ENCODE results near the gene VSTM4. TPM values are rescaled to one million over a fixed set of nuclear protein-coding genes. Genes with fewer than 3 reads are reported as not detected.

VSTM4 gene
- polyA plus RNA-seq, 4 donors, result 13.2 to 28.6 (median 14.5) TPM

DNA sequence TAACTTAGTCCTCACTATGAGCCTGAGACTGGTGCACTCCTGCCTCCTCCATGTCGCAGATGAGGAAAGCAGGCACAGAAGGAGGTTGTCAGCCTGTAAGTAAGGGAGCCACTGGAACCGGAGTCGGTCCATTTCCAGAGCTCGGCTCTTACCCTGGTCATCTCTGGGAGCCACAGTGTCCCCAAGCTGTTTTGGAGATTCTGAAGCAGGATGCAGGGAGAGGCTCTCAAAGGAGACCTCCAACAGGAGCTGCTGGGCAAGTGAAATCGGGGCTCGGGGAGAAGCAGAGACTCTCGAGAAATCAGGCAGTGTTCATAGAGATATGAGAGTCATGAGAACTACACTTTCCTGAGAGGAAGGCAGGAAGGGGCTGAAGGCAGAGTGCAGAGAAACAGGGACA lies 39.0 kb downstream of the VSTM4 start:
- no peak for DNase-seq (ENCODE audit: low read depth in 4 of 4, low spot score in 3 of 4)

DNA sequence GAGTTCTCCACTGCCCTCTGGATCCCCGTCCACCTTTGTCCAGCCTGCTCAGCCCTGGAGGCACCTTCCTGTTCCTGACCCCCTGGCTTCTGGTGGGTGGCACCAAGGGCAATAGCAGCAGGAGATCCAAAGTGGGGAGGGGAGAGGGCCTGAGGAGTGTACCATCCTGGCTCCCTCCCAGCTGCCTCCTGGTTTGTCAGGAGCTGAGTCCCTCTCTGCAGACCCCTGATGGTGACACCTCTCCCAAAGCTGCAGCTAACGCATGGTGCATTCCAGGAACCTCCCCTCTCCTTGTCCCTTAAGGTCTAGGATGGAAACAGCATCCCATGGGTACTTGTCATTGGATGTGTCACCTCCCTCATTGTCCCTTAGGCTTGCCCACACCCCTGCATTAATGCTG lies 39.6 kb downstream of the VSTM4 start:
- DNase-seq (ENCODE audit: low read depth in 4 of 4, low spot score in 3 of 4), result no peak

DNA sequence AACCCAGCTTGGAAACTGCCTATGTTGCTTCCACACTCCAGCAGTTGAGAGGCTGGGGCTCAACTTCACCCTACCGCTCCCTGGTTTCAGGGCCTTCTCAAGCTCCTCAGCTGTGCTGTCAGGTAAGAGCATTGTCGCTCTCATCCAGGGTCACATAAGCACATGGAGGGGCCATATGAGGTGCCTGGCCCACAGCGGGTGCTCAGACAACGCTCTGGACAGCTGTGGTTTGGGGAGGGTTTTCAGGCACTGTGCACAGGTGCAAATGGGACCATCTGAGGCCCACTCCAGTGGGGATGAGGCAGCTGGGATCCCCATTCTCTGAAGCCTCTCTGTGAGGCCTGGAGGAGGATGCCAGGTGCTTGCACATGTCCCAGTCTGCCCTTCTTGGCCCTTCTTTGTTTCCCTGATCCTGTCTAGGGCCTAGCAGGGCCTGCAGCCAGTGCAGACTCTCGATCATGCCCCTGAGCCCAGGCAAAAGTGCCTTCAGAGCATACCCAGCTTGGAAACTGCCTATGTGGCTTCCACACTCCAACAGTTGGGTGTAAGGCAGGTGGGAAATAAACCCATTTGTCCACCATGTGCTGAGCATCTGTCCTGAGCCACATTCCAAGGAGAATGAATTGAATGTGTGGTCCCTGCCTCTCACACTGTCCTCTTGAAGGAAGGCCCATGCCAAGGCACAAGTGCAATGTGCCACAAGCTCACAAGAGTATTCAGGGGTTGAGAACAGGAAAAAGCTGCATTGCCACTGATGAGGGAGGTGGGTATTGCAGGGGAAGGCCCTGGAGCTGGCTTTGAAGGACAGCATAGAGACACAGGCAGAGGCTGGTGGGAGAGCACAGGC lies 40.3 kb downstream of the VSTM4 start:
- DNase-seq (ENCODE audit: low read depth in 4 of 4, low spot score in 3 of 4), result no peak

DNA sequence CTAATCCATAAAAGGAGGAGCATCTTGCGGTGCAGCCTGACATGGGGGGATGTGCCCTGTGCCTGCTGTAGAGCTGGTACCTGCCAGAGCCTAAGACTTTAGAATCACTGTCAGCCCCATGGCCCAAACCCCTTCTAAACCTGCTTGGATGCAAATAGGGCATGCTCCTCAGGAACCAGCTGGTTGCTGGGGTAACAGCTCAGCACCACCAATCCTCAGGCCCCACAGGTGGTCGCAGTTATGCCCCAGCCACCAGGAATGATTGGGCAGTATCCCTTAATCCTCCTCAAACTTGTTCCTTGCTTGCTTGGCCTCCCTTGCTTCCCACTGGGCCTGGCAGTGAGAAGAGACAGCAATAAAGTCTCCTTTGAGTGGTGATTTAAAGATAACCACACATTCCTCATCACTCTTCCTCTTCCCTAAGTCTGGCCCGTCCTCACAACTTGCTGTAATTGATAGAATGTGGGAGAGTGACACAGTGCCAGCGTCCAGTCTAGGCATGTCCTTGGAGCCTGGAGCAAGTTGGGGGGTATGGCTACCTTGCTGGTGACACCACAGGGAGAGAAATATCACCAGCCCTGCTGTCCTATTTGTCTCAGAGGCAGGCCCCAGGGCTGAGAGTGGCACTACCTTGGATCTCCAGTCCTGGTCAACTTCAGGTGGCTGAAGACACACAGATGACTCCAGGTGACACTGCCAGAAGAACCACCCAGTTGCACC lies 43.0 kb downstream of the VSTM4 start:
- DNase-seq (ENCODE audit: low read depth in 4 of 4, low spot score in 3 of 4), result no peak

DNA sequence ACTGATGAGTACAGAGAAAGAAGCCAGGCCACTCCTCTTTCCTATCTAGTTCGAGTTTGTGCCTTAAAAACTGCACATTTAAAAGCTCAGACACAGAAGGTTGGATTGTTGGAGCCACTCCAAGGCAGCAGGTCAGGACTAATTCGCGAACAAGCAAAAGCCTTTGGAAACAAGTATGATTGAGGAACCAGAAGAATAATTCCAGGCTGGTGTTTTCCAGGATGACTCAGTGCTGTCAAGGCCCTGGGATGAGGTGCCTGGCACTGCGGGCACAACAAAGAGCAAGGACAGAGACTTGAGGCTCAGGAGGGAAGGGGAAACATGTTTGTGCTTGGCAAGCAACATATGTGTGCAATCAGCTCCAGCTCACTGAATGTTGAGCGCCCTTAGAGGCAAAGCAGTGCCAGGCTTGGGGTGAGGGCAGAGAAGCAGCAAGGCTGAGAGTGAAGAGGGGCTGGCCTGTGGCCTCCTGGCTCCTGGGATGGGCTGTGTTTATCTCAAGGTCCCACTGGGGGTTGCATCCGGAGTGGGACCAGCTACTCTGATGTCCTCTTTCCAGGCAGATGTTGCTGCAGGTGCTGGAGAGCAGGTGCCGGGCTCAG lies 44.1 kb downstream of the VSTM4 start:
- DNase-seq (ENCODE audit: low read depth in 4 of 4, low spot score in 3 of 4), result no peak

DNA sequence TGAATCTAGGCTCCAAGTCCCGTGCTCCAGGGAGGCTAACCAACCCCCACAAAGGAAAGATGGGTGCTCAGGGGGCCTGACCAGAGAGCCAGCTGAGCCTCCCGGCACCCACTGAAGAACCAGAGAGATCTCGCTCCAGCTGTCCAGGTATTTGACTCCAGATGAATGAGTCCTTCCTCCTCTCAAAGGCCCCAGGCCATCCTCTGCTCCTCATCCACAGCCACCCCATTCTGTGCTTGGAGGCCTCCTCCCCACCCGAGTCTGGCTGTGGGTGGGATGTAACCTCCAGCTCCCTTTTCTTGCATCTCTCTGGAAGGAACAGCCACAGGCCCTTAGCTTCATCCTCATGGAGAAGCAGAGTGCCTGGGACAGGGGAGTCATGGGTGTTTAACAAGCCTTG lies 44.6 kb downstream of the VSTM4 start:
- DNase-seq (ENCODE audit: low read depth in 4 of 4, low spot score in 3 of 4), result no peak

DNA sequence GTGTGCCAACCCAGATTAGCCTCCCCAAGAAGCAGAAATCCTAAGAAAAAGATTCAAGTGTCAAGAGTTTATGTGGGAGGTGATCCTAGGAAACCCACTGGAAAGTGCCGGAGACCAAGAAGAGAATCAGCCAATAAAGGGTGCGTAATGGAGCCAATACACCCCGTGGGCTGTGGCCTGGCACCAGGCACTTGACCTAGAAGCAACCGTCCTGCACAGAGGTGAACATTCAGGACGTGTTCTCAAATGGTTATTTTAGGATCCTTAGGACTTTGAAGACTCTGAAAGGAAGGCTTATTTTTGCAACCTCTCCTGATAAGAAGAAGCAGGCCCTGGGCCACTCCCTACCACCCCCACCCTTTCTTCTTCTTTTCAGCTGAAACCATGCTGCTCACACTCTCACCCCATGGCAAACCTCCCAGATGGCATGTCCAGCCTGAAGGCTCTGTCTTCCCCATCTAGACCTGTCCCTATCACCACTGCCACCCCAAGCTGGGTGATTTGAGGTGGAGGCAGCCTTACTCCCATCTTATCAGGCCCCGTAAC lies 46.6 kb downstream of the VSTM4 start:
- DNase-seq (ENCODE audit: low read depth in 4 of 4, low spot score in 3 of 4), result no peak

DNA sequence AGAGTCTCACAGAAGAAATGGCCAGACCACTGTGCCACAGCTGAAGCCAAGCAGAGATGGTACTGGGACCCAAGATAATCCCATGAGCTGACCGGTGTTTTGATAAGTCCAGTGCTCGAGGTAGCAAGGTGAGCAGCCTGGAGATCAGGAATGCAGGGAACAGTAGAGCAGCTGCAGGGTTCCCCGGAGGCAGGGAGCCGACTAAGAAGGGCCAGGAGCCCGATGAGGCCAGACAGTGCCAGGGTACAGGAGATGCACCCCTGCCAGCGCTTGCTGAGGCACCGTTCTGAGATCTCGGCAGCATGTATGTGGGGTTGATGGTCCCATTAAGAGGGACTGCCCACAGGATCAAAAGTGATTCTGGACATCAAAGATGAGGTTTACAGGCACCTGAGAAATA lies 47.1 kb downstream of the VSTM4 start:
- no peak for DNase-seq (ENCODE audit: low read depth in 4 of 4, low spot score in 3 of 4)

DNA sequence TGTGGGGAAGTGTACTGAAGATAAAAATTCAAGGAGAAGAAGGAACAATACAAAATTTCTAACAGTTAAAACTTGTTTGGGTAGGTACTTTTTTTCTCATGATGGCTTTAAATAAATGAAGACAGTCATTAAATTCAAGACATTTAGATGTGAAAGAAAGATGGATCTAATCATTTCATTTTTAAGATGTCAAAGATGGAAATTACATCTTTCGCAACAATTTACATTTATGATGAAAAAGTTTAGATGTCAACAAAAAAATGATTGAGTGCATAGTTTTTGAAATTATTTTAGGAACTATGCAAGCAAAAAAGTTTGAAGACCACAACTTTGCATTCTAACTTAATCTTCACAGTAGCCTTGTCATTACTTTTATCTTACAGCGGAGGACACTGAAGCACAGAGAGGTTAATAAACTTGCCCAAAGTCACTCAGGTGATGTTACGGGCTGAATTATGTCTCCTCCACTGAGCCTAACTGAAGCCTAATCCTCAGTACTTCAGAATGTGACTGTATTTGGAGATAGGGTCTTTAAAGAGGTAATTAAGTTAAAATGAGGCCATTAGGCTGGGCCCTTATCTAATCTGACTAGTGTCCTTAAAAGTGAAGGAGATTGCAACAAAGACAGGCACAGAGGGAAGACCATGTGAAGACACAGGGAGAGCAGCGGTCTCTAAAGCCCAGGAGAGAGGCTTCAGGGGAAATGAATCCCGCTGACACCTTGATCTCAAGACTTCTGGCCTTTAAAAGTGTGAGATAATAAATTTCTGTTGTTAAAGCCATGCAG lies 48.2 kb downstream of the VSTM4 start:
- no peak for DNase-seq (ENCODE audit: low read depth in 4 of 4, low spot score in 3 of 4)

DNA sequence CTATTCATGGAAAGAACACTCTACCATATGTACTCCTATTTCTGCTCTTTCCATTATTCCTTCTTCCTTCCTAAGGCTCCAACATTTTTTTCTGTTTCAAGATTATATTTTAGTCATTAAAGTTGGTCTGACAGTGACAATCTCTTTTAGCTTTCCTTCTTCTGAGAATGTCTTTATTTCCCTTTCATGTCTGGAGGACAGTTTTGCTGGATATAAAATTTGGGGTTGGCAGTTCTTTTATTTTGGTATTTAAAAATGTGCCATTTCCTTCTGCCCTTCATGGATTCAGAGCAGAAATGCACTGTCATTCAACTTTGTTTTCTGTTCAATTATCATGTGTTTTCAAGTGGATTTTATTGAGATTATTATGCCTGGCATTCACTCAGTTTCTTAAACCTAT lies 53.1 kb downstream of the VSTM4 start:
- DNase-seq (ENCODE audit: low read depth in 4 of 4, low spot score in 3 of 4), result no peak

DNA sequence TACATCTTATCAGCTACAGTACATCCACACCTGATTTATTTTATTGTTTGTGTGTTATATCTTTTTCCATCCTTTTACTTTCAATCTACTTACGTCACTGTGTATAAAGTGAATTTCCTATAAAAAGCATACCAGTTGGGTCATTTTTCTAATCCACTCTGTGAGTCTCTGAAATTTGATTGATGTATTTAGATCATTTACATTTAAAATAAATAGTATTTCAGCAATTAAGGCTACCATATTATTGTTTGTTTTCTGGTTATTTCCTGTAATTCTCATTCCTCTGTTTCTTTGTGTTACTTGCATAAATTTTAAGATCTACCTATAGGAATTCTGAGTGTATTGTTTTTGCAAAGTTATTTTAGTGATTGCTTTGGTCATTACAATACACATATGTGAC lies 53.7 kb downstream of the VSTM4 start:
- DNase-seq (ENCODE audit: low read depth in 4 of 4, low spot score in 3 of 4), result no peak

DNA sequence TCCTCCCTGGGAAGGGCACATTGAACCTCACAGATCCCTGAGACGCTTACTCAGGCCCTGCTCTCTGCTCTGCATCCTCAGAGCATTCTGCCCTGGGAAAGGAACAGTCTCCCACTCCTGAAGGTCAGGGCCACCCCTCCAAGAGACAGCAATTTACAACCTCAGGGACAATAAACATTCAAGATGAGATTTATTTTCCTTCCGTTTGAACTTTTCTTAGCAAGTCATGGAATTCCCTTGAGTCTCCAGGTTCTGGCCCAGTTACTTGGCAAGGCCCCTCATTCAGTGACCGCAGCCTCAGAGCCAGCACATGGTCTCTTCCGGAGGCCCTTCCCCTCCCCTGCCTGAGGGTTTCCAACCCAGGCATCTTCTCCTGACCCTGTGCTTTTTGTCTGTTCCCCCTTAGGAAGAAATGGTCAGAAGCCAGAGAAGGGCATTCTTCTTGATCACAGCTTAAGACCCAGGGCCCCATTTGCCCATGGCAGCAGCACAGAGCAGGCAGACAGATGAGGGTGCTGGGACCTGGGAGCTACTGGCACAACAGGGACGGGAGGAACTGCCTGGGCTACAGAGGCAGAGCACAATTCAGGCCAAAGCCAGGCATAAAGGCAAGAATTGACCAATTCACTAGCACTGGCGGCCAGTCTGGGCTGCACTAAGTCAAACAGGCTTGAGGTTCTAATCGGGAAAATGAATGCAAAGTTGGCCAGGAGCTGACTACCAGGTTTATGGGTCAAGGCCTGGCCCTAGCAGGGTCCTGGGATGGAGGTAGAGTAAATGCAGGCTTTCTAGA lies 56.7 kb downstream of the VSTM4 start:
- DNase-seq (ENCODE audit: low read depth in 4 of 4, low spot score in 3 of 4), result peak in 1 of 4 donors; percentile 14

DNA sequence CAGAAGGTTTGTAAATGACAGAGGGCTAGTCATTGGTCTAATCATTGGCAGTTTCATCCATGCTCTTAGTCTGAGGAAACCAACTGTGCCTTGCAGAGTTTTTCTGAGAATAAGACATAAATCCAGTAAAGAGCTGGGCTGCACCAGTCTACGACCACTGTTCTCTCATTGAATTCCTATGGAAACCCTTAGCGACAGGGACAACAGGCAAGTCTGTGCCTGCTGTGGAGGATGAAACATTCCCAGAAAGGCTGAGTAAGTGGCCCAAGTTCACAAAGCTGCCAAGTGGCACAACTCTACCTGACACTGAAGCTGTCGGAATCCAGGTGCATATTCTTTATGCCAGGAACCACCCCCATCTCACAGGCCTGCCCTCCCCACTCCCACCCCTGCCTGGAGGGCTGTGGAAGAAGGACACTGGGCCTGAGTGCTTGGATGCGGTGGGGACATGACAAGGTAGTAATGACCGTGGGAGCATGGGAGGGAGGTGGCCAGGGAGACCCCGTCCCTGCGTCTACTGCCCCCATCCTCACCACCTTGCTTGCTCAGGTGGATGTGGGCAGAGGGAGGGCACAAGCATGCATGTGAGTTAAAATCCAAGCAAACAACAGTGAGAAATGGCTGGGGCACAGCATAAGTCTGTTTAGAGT lies 58.0 kb downstream of the VSTM4 start:
- no peak for DNase-seq (ENCODE audit: low read depth in 4 of 4, low spot score in 3 of 4)

DNA sequence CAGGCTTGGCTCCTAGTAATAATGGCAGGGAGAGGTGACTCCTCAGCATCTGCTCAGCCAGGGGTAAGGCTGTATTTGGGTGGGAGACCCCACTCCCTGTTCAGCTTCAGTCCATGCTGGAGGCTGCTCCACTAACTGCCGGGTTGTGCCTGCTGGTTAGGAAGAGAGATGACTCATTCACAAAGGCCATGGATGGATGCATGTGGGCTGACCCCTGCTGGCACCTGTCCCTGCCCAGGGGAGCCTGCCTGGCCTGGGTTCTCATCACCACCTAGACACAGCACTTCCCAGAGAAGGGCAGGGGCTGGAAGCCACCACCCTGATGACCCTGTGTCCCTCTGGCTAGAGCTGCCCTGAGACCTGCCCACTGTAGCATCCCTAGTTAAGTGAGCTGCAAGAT lies 59.0 kb downstream of the VSTM4 start:
- no peak for DNase-seq (ENCODE audit: low read depth in 4 of 4, low spot score in 3 of 4)

DNA sequence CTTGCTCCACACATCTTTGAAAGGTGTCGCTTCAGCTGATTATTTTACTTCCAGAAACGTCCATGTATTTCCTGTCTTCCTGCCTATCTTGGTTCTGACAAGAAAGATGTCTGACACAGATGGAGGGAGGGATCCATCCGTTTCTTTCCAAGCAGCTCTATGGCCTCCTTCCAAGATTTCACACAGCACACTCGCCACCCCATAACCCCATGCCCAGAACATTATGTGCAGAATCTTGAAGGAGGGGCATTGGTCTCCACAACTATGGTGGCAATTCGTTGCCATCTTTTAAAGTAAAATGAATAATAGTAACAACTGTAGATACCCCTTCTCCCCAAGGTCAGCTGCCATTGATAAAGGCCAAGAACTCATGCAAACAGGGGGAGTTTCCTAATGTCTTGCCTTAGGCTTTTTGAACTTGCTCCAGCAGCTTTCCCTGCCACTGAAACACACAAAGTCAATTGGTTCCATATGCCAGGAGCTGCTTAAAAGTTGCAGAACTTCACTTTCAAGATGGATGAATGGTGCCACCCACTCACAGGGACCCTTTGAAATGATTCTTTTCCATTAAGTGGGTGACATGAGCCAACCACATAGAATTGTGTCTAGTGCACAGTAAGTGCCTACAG lies 60.0 kb downstream of the VSTM4 start:
- DNase-seq (ENCODE audit: low read depth in 4 of 4, low spot score in 3 of 4), result no peak

DNA sequence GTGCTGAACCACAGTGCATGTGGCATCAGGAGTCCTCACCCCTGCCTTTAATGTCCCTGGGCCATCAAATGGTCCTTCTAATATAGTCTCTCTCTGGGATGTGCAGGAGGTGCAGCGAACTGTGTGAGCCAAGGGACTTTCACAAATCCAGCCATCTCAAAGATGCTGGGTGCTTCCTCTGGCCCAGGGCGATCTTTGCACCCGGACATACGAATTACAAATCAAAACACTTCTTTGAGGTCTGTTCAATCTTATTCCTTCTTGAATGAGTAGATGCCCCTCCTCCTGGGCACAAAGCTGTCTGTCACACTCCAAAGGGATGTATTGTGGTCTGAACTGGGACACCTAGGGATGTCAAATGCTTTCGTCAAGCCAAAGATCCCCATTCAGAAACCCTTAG lies 60.6 kb downstream of the VSTM4 start:
- DNase-seq (ENCODE audit: low read depth in 4 of 4, low spot score in 3 of 4), result no peak

DNA sequence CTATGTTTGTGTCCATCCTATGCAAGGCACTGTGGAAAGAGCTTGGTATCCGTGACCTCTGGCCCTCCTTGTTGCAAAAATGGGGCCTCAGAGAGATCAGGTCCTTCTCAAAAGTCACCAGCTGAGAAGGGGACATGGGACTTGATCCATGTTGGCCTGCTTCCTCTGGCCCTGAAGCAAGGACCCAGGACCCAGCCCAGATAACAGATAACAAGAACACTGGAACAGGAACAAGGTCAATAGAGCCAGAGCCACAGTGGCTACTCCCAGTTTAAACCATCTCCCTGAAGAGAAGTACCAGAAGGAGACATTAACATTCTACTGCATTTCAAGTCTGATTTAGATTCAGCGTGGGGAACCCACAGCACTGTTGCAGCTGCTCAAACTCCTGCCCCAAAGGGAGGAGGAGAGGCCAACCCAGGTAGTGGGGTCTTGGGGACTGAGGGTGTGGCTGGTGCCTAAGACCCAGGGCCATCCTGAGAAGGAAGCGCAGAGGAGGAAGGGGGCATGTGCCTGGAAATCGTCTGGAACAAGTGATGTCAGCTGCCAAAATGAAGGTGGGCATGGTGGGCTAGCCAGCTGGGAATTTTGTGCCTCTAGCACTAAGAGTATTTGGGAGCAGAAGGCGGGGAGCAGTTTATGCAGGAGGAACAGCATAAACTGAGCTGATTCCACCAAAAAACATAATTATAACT lies 61.2 kb downstream of the VSTM4 start:
- no peak for DNase-seq (ENCODE audit: low read depth in 4 of 4, low spot score in 3 of 4)

All from left renal pelvis (tissue), 4 donors.